Stimulated activated CD4-positive, alpha-beta T cell treated with anti-CD3 and anti-CD28 coated beads, Interleukin-1b, Interleukin-23, amount 100 ng/mL, for 4 hours (primary cell): ENCODE measurements around the gene AKT1S1.
A peak's percentile ranks its signal among the peaks of the same experiment; 100 is the strongest.

Source experiments
- DNase-seq, 2 donors: peaks; one replicate each; pipeline ENCODE4 v3.0.0-alpha.2; 2020; ENCODE audit warnings: low read depth in 2 of 2

The AKT1S1 gene

GRCh38 chr19:49854378-49855263 lies 22.5 kb downstream of the AKT1S1 start:
- no peak for DNase-seq

GRCh38 chr19:49853852-49854377 lies 23.2 kb downstream of the AKT1S1 start:
- no peak for DNase-seq

GRCh38 chr19:49852631-49853126 lies 24.5 kb downstream of the AKT1S1 start:
- DNase-seq, result no peak

- peak in 1 of 2 donors; percentile 41 for DNase-seq
These were observed 25.5 kb downstream of the AKT1S1 start for GRCh38 chr19:49851456-49852259.

GRCh38 chr19:49850487-49851342 lies 26.4 kb downstream of the AKT1S1 start, which contains the start of gene PTOV1:
Gene PTOV1 (plus strand): TSS chr19:49851159.
- DNase-seq, result peak; percentile 80 to 88

GRCh38 chr19:49850221-49850486 lies 27.0 kb downstream of the AKT1S1 start:
- no peak for DNase-seq

- DNase-seq, result no peak
These were observed 27.5 kb downstream of the AKT1S1 start for GRCh38 chr19:49849433-49850220.

- no peak for DNase-seq
These were observed 28.2 kb downstream of the AKT1S1 start for GRCh38 chr19:49848938-49849337.

GRCh38 chr19:49847731-49848696 lies 29.1 kb downstream of the AKT1S1 start:
- no peak for DNase-seq

GRCh38 chr19:49846408-49846807 lies 30.7 kb downstream of the AKT1S1 start:
- no peak for DNase-seq

GRCh38 chr19:49845414-49845813 lies 31.7 kb downstream of the AKT1S1 start:
- DNase-seq, result no peak

- DNase-seq, result no peak
These were observed 32.7 kb downstream of the AKT1S1 start for GRCh38 chr19:49844138-49845095.

GRCh38 chr19:49843265-49843664 lies 33.9 kb downstream of the AKT1S1 start:
- no peak for DNase-seq

- no peak for DNase-seq
These were observed 36.4 kb downstream of the AKT1S1 start for GRCh38 chr19:49840736-49841249.

GRCh38 chr19:49840321-49840720 lies 36.8 kb downstream of the AKT1S1 start:
- DNase-seq, result no peak

GRCh38 chr19:49839713-49840112 lies 37.4 kb downstream of the AKT1S1 start:
- no peak for DNase-seq

- no peak for DNase-seq
These were observed 38.1 kb downstream of the AKT1S1 start for GRCh38 chr19:49838885-49839588.

GRCh38 chr19:49837425-49837824 lies 39.7 kb downstream of the AKT1S1 start:
- no peak for DNase-seq
